ENCODE results near the gene GPRIN2. TPM values are rescaled to one million over a fixed set of nuclear protein-coding genes. Genes with fewer than 3 reads are reported as not detected.
"Not testable (repeated sequence)": the region's sequence is repeated elsewhere in the genome, so short reads cannot be mapped to it uniquely, and the experiment has no call there.

Gene GPRIN2
- total and polyA plus RNA-seq, 8 donors = 8.6 to 39.8 (median 13.3) TPM

- ATAC-seq = peak; percentile 2
- H3K9me3 ChIP-seq; DNase-seq; H3K27ac ChIP-seq; intact Hi-C loops (cut with DNase I); H3K4me1 ChIP-seq; H3K27me3 ChIP-seq; H3K36me3 ChIP-seq; H3K4me3 ChIP-seq: not testable (repeated sequence)
Observed at GRCh38 chr10:46585246-46585645, 28.8 kb upstream of the GPRIN2 start.

- H3K4me3 ChIP-seq; intact Hi-C loops (cut with DNase I); DNase-seq; ATAC-seq; H3K4me1 ChIP-seq; H3K27ac ChIP-seq; H3K36me3 ChIP-seq; H3K27me3 ChIP-seq; H3K9me3 ChIP-seq: not testable (repeated sequence)
Observed at GRCh38 chr10:46584196-46584595, 27.7 kb upstream of the GPRIN2 start.

- H3K36me3 ChIP-seq; H3K27ac ChIP-seq; intact Hi-C loops (cut with DNase I); H3K4me1 ChIP-seq; DNase-seq; H3K9me3 ChIP-seq; H3K4me3 ChIP-seq; H3K27me3 ChIP-seq: not testable (repeated sequence)
- ATAC-seq = peak; percentile 78
Observed at GRCh38 chr10:46582568-46582967, 26.1 kb upstream of the GPRIN2 start.

GRCh38 chr10:46581997-46582396 is 25.5 kb upstream of the GPRIN2 start:
- H3K4me3 ChIP-seq; H3K27ac ChIP-seq; H3K9me3 ChIP-seq; H3K4me1 ChIP-seq; ATAC-seq; intact Hi-C loops (cut with DNase I); H3K27me3 ChIP-seq; DNase-seq; H3K36me3 ChIP-seq: not testable (repeated sequence)

GRCh38 chr10:46579378-46579777 is 22.9 kb upstream of the GPRIN2 start:
- H3K36me3 ChIP-seq; H3K27ac ChIP-seq; H3K27me3 ChIP-seq; H3K4me3 ChIP-seq; intact Hi-C loops (cut with DNase I); ATAC-seq; H3K9me3 ChIP-seq; H3K4me1 ChIP-seq; DNase-seq: not testable (repeated sequence)

- H3K27me3 ChIP-seq; H3K4me1 ChIP-seq; H3K27ac ChIP-seq; H3K36me3 ChIP-seq; H3K9me3 ChIP-seq; DNase-seq; intact Hi-C loops (cut with DNase I): not testable (repeated sequence)
- ATAC-seq = peak; percentile 50
- H3K4me3 ChIP-seq = peak within 1 kb of the TSS in 1 of 2 donors; percentile 18
Observed at GRCh38 chr10:46578474-46579178, 22.2 kb upstream of the GPRIN2 start, which contains the start of gene SYT15. Gene SYT15, plus strand, starts transcription at chr10:46579128. Its CDS starts 41 bp downstream, at chr10:46579169.

GRCh38 chr10:46577624-46578473 is 21.4 kb upstream of the GPRIN2 start:
- H3K36me3 ChIP-seq; DNase-seq; H3K4me1 ChIP-seq; H3K27ac ChIP-seq; H3K9me3 ChIP-seq; H3K4me3 ChIP-seq; intact Hi-C loops (cut with DNase I); H3K27me3 ChIP-seq: not testable (repeated sequence)
- ATAC-seq = peak; percentile 26

- H3K4me3 ChIP-seq; DNase-seq; H3K9me3 ChIP-seq; intact Hi-C loops (cut with DNase I); H3K27me3 ChIP-seq; H3K36me3 ChIP-seq; H3K4me1 ChIP-seq; H3K27ac ChIP-seq; ATAC-seq: not testable (repeated sequence)
Observed at GRCh38 chr10:46573884-46574283, 17.4 kb upstream of the GPRIN2 start.

GRCh38 chr10:46573314-46573713 is 16.9 kb upstream of the GPRIN2 start:
- H3K4me1 ChIP-seq; H3K36me3 ChIP-seq; H3K4me3 ChIP-seq; H3K27ac ChIP-seq; H3K27me3 ChIP-seq; DNase-seq; intact Hi-C loops (cut with DNase I); H3K9me3 ChIP-seq: not testable (repeated sequence)
- ATAC-seq = peak; percentile 18

GRCh38 chr10:46572765-46573164 is 16.3 kb upstream of the GPRIN2 start:
- DNase-seq; H3K9me3 ChIP-seq; ATAC-seq; H3K36me3 ChIP-seq; H3K4me3 ChIP-seq; H3K27ac ChIP-seq; H3K27me3 ChIP-seq; H3K4me1 ChIP-seq; intact Hi-C loops (cut with DNase I): not testable (repeated sequence)

GRCh38 chr10:46570655-46571054 is 14.2 kb upstream of the GPRIN2 start:
- ATAC-seq; intact Hi-C loops (cut with DNase I); H3K4me3 ChIP-seq: not testable (repeated sequence)

GRCh38 chr10:46567151-46567550 is 10.7 kb upstream of the GPRIN2 start:
- H3K4me1 ChIP-seq; H3K27ac ChIP-seq; ATAC-seq; DNase-seq; intact Hi-C loops (cut with DNase I); H3K36me3 ChIP-seq; H3K9me3 ChIP-seq; H3K27me3 ChIP-seq; H3K4me3 ChIP-seq: not testable (repeated sequence)

More at GRCh38 chr10:46570655-46571054, 14.2 kb upstream of the GPRIN2 start:
- not testable (repeated sequence) for H3K36me3 ChIP-seq, H3K27me3 ChIP-seq, H3K27ac ChIP-seq, H3K9me3 ChIP-seq, H3K4me1 ChIP-seq, DNase-seq
